Left renal cortex interstitium (tissue), 4 donors: Measurements from ENCODE around the gene VMP1. TPM values are rescaled to one million over a fixed set of nuclear protein-coding genes. Genes with fewer than 3 reads are reported as not detected.

Experiments used
- DNase-seq, 4 donors: peaks; one replicate each; pipeline ENCODE4 v3.0.0-alpha.2; 2013; ENCODE audit warnings: low read depth in 4 of 4, low spot score in 2 of 4, missing footprints in 1 of 4
- polyA plus RNA-seq, 4 donors: library from polyadenylated mRNA; unstranded; fragments of 120-200 nt; gene quantifications; one replicate each; pipeline ENCODE4 v1.2.1, GENCODE V29; 2013; ENCODE audit not compliant: insufficient read length in 4 of 4

The VMP1 gene
- 100 to 1,000 TPM in 2 of 4 donors, 10 to 100 TPM in 2; 88.4 to 128 (median 102) TPM for polyA plus RNA-seq

DNA sequence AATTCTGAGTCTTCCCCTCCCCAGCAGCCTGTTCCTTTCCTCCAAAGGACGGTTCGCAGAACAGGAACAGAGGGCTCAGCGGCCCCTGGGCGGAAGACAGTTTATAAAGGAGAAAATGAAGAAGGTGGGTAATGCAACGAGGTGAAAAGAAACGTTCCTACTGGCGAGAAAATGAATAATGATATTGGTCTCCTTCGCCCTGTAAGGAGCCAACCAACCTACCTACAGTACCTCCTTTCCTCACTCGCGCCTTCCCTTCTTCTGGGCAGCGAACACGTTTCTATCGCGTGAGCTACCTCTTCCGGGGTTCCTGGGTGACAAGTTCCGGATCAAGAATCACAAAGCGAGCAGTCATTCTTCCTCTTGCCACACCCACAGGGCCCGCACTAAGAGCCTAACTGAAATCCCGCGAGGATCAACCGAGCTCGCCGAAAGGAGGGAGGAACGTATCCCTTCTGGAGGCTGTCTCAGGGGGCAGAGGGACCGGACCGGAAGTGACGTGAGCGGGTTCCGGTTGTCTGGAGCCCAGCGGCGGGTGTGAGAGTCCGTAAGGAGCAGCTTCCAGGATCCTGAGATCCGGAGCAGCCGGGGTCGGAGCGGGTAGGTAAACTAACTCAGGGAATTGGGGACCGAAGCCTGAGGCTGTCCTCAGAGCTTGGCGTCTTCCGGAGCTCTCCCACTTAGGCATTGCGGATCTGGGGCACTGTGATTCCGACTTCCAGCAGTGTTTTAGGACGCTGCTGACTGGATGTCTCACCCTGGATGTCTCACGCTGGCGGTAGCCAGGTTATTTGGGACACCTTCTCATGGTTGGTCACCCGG lies at the start of gene VMP1, which contains the start of gene PTRH2:
TSS of gene VMP1 (plus strand) at position 506 of the 822 bp plus-strand sequence. CDS start 23,793 bp downstream, outside the sequence.
TSS of gene PTRH2 (minus strand) at position 282 of the 822 bp plus-strand sequence. CDS start 9,452 bp downstream, outside the sequence.
- DNase-seq = peak; percentile 90 to 99 (median 96)

- no peak for DNase-seq
Observed at GRCh38 chr17:59666235-59666634, 41.2 kb upstream of the VMP1 start.

- no peak for DNase-seq
Observed at GRCh38 chr17:59668816-59669215, 38.6 kb upstream of the VMP1 start.

- peak in 3 of 4 donors; percentile 11 to 41 (median 18) for DNase-seq
Observed at GRCh38 chr17:59669411-59669810, 38.0 kb upstream of the VMP1 start.

DNA sequence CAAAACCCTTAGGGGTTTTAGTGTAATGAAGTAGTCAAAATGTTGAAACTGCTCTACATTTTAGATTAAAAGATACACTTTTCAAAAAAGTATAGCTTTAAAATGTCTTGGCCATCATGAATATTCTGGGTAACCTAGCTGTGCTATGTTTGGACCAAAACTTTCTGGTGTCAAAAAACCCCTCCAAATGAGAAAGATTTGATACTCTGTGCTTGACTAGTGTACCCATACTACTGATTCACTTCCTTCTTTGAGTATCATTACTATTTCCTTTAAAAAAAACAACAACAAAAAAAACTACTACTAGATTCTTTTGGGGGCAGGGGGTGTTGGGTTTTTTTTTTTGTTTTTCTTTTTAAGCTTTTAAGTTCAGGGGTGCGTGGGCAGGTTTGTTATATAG lies 37.5 kb upstream of the VMP1 start:
- DNase-seq = no peak

GRCh38 chr17:59671386-59671785 lies 36.1 kb upstream of the VMP1 start:
- no peak for DNase-seq

- no peak for DNase-seq
Observed at GRCh38 chr17:59675231-59675630, 32.2 kb upstream of the VMP1 start.

- DNase-seq = no peak
Observed at GRCh38 chr17:59676716-59677115, 30.7 kb upstream of the VMP1 start.

- DNase-seq = no peak
Observed at GRCh38 chr17:59678918-59679317, 28.5 kb upstream of the VMP1 start.

GRCh38 chr17:59680314-59680713 lies 27.1 kb upstream of the VMP1 start:
- no peak for DNase-seq

- no peak for DNase-seq
Observed at GRCh38 chr17:59683283-59683682, 24.2 kb upstream of the VMP1 start.

GRCh38 chr17:59684967-59685366 lies 22.5 kb upstream of the VMP1 start:
- no peak for DNase-seq

DNA sequence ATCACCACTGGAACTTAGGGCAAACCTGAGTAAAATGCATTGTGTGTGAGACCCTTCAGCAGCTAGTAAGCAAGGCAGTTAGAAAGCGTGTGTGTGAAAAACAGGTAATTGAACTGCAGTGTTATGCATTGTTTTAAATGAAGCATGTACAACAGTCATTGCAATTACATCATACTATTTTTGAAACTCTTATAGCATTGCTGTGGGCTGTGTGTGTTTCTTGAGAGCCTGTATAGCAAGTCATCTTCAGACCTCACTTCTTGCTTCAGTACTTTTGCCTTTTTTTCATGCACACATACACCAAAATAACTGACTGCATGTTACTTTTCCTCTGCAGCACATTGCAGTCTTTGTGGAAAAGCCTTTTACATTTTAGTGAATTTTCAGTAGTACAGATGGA lies 19.4 kb upstream of the VMP1 start:
- DNase-seq = no peak

- DNase-seq = no peak
Observed at GRCh38 chr17:59688496-59688895, 19.0 kb upstream of the VMP1 start.

- no peak for DNase-seq
Observed at GRCh38 chr17:59693582-59693981, 13.9 kb upstream of the VMP1 start.

DNA sequence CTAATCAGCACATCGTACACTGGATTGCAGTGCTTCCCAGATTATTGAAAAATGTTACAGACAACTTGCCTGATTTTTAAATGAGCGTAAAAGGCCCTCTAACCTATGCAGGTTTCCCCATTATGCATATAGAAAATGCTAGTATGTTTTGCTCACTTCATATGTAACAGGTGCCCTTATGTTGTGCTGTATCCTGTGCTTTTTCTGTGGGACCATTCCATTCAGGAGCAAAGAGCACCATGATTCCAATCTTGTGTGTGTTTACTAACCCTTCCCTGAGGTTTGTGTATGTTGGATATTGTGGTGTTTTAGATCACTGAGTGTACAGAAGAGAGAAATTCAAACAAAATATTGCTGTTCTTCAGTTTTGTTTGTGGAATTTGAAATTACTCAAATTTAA lies 13.1 kb upstream of the VMP1 start:
- no peak for DNase-seq

- DNase-seq = no peak
Observed at GRCh38 chr17:59695945-59696681, 11.3 kb upstream of the VMP1 start.

DNA sequence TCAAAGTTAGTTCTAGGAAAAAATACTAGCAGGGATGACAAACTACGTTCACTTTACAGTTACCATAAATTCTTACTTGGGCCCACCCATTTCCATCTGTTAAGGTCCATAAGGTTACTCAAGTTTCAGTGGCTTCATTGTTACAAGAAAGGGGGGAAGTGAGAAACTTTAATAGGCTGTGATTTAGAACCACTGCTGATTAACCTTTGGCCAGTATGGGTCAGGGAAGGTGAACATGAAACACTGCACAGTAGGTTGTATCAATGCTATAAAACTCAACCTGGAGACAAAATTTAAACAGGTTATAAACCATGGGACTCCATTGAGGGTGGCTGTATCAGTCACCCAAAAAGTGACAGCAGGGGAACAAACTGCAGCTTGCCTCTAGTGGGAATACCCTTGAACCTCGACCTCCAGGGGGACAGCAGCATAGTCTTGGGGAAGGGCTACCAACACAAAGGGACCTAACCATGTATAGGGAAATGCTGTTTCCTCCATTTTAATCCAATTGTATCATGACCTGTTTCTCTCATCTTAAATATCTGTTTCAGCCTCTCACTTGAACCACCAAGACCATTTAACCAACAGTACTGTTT lies 10.7 kb upstream of the VMP1 start:
- no peak for DNase-seq

DNA sequence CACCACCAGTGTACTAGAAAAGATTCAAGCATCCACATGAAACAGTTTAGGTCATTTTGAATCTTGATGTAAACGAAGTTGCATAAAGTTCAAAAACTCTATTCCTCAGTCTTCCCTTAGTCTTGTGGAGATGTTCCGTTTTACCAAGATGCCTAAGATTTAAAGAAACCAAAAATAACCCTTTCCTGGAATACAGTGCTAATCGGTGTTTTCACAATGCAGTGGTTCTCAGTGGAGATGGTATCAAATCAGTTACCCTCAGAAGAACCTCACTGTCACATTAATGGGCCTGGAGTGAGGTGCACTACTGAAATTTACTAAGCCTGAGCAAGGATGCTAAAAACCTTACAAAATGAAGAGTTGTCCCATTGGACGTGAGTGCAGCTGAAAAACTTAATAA lies 9.3 kb upstream of the VMP1 start:
- DNase-seq = no peak

DNA sequence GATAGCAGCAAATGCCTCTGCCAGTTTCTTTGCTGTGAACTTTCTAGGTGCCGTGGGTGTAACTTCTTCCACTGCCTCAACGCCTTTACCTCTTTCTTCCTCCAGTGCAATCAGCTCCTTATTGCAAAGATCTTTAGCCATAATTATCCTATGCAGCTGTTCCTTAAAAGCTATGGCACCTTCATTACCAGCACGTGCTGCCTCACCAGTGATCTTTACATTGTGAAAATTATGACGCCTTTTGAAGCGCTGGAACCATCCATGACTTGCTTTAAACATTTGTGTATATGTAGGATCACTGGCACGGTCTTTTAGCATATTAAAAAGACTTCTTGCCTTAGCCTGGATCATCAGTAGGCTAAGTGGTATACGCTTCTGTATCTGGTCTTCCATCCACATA lies 8.2 kb upstream of the VMP1 start:
- no peak for DNase-seq

GRCh38 chr17:59699786-59700185 lies 7.7 kb upstream of the VMP1 start:
- DNase-seq = no peak
